OCI-LY7 (cell line): Measurements from ENCODE around the gene ZNF518A. TPM values are rescaled to one million over a fixed set of nuclear protein-coding genes. Genes with fewer than 3 reads are reported as not detected.

Source experiments
- BruUV-seq: library from RNA; stranded (reverse); fragments of 400-500 nt; replicated peaks from 2 replicates; lab custom pipeline; 2021; lab: Mats Ljungman, UMichigan
- CTCF ChIA-PET: fragments of 300-600 bp; sonication (Branson Sonifier 250); formaldehyde crosslinking; loops from one replicate; lab custom pipeline; 2022; ENCODE audit warnings: antibody characterized with exemption; ENCODE audit not compliant: unreplicated experiment; lab: Charles Lee
- POLR2A ChIA-PET: fragments of 300-600 bp; sonication (Branson Sonifier 250); formaldehyde crosslinking; loops from one replicate; lab custom pipeline; 2022; ENCODE audit warnings: antibody characterized with exemption; lab: Charles Lee
- DNase-seq: peaks from one replicate; pipeline ENCODE4 v3.0.0-alpha.2; 2015; ENCODE audit warnings: low spot score
- H2AFZ ChIP-seq: fragments of 200-600 bp; sonication (generic), shearing (Covaris generic); 2 replicates; pipeline ENCODE4 v1.6.1; 2014; ENCODE audit warnings: mild to moderate bottlenecking, antibody characterized with exemption, low read length, moderate library complexity
- H3K27ac ChIP-seq: fragments of 200-600 bp; sonication (generic); 2 replicates; pipeline ENCODE4 v1.5.1; 2014; ENCODE audit warnings: mixed run types, low read depth, mild to moderate bottlenecking, moderate library complexity, low read length, inconsistent platforms; ENCODE audit not compliant: poor library complexity, severe bottlenecking
- H3K36me3 ChIP-seq: fragments of 200-600 bp; sonication (generic); 2 replicates; pipeline ENCODE4 v1.6.1; 2014; ENCODE audit warnings: mild to moderate bottlenecking, antibody characterized with exemption, low read length, moderate library complexity, mixed read lengths; ENCODE audit not compliant: insufficient read depth
- H3K4me1 ChIP-seq: fragments of 200-600 bp; sonication (generic); 2 replicates; pipeline ENCODE4 v1.5.1; 2014; ENCODE audit warnings: mild to moderate bottlenecking, low read length; ENCODE audit not compliant: insufficient read depth, poor library complexity, severe bottlenecking
- H3K4me2 ChIP-seq: fragments of 200-600 bp; sonication (generic); 2 replicates; pipeline ENCODE4 v1.6.1; 2014; ENCODE audit warnings: mild to moderate bottlenecking, low read length
- H3K4me3 ChIP-seq: fragments of 200-600 bp; sonication (generic); 2 replicates; pipeline ENCODE4 v1.5.1; 2014; ENCODE audit warnings: mild to moderate bottlenecking, low read depth, low read length; ENCODE audit not compliant: poor library complexity, severe bottlenecking
- H3K79me2 ChIP-seq: fragments of 200-600 bp; sonication (generic); 2 replicates; pipeline ENCODE4 v1.6.1; 2016; ENCODE audit warnings: low read depth, mild to moderate bottlenecking, low read length, moderate library complexity, mixed read lengths; ENCODE audit not compliant: insufficient read depth
- H3K9me2 ChIP-seq: fragments of 200-600 bp; sonication (generic); 2 replicates; pipeline ENCODE4 v1.6.1; 2016; ENCODE audit warnings: mild to moderate bottlenecking, low read length, mixed read lengths; ENCODE audit not compliant: insufficient read depth
- H3K9me3 ChIP-seq: fragments of 200-600 bp; sonication (generic); 2 replicates; pipeline ENCODE4 v1.6.1; 2014; ENCODE audit warnings: mild to moderate bottlenecking, mixed run types, low read length, mixed read lengths
- H4K20me1 ChIP-seq: fragments of 200-600 bp; sonication (generic); 2 replicates; pipeline ENCODE4 v1.6.1; 2014; ENCODE audit warnings: mild to moderate bottlenecking, antibody characterized with exemption, low read length, moderate library complexity, mixed read lengths; ENCODE audit not compliant: insufficient read depth
- EZH2phosphoT487 ChIP-seq: fragments of 200-600 bp; sonication (generic); IDR thresholded peaks from 2 replicates; pipeline ENCODE4 v1.6.1; 2018; ENCODE audit warnings: low read depth, borderline replicate concordance, mild to moderate bottlenecking, mixed run types, antibody characterized with exemption, low read length, moderate library complexity, mixed read lengths
- intact Hi-C: fragments of 100-400 bp; cut with micrococcal nuclease; formaldehyde crosslinking; loops from one replicate; pipeline ENCODE4 v1.10.0; 2022; ENCODE audit not compliant: unreplicated experiment
- total RNA-seq, 2 experiments: library from RNA; depleted of rRNA in 1 of 2; stranded (reverse); fragments of >200 nt in 1 of 2; shearing (Covaris generic) in 1 of 2; gene quantifications; 2 replicates each; pipeline ENCODE4 v1.2.3, GENCODE V29; 2014 to 2022
- TF ChIP-seq, protein P1 (sequence below): fragments of 200-600 bp; sonication (generic); conservative IDR thresholded peaks from 2 replicates; pipeline ENCODE4 v1.5.1; 2014; ENCODE audit warnings: mild to moderate bottlenecking, antibody characterized with exemption, low read length, moderate library complexity, mixed read lengths

ZNF518A gene
- total RNA-seq, 2 experiments from 2014 or later = 19.4 to 19.7 TPM

DNA sequence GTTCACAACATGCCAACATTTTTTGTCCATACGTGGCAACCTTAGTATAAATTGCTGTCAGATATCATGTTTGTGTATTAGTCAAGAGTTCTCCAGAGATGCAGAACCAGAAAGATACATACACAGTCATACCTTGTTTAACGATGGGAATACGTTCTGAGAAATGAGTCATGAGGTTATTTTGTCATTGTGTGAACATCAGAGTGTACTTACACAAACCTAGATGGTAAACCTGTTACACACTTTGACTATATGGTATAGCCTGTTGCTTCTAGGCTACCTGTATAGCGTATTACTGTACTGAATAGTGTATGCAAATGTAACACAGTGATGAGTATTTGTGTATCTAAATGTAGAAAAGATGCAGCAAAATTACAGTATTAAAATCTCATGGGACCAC is 22.3 kb downstream of the ZNF518A start:
- no peak overlapping the region for H3K27ac ChIP-seq
- TF ChIP-seq, protein P1, sequence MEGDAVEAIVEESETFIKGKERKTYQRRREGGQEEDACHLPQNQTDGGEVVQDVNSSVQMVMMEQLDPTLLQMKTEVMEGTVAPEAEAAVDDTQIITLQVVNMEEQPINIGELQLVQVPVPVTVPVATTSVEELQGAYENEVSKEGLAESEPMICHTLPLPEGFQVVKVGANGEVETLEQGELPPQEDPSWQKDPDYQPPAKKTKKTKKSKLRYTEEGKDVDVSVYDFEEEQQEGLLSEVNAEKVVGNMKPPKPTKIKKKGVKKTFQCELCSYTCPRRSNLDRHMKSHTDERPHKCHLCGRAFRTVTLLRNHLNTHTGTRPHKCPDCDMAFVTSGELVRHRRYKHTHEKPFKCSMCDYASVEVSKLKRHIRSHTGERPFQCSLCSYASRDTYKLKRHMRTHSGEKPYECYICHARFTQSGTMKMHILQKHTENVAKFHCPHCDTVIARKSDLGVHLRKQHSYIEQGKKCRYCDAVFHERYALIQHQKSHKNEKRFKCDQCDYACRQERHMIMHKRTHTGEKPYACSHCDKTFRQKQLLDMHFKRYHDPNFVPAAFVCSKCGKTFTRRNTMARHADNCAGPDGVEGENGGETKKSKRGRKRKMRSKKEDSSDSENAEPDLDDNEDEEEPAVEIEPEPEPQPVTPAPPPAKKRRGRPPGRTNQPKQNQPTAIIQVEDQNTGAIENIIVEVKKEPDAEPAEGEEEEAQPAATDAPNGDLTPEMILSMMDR = no peak
- no peak for TF ChIP-seq EZH2phosphoT487
- H3K36me3 ChIP-seq = peaks cover 63% of the 10 kb centered on the region
- CTCF ChIA-PET = no interaction called here
- POLR2A ChIA-PET = no interaction called here
- no peak for DNase-seq
- no peaks in the 10 kb centered on the region for H3K9me3 ChIP-seq
- no peak overlapping the region for H2AFZ ChIP-seq
- H4K20me1 ChIP-seq = no peaks in the 10 kb centered on the region
- H3K79me2 ChIP-seq = no peaks in the 10 kb centered on the region
- no peak overlapping the region for H3K4me3 ChIP-seq
- no peaks in the 10 kb centered on the region for H3K9me2 ChIP-seq
- H3K4me1 ChIP-seq = no peaks in the 10 kb centered on the region
- H3K4me2 ChIP-seq = no peak overlapping the region
- intact Hi-C loops = no loop called here
- no TSS peak for BruUV-seq

DNA sequence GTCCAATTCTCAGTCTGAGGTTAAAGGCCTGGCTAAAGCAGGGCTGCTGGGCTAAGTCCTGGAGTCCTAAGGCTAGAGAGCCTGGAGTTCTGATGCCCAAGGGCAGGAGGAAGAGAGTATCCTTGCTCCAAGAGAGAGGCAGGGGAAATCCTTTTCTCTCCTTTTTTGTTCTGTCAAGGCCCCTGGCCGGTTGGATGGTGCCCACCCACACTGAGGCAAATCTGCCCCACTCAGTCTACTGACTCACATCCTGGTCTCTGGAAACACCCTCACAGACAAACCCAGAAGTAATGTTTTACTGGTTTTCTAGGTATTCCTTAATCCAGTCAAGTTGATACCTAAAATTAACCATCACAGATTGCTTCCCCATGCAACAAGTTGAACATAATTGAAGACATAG is 23.0 kb downstream of the ZNF518A start:
- intact Hi-C loops = no loop called here
- no peak for TF ChIP-seq EZH2phosphoT487
- TF ChIP-seq, protein P1 = no peak
- Histone ChIP-seq H3K4me2 (no peak overlapping the region), H2AFZ (no peak overlapping the region), H3K9me2 (no peaks in the 10 kb centered on the region), H4K20me1 (no peaks in the 10 kb centered on the region), H3K27ac (no peak overlapping the region), H3K36me3 (peaks cover 69% of the 10 kb centered on the region), H3K79me2 (no peaks in the 10 kb centered on the region), H3K4me1 (no peaks in the 10 kb centered on the region), H3K4me3 (no peak overlapping the region), H3K9me3 (no peaks in the 10 kb centered on the region)
- ChIA-PET CTCF (no interaction called here), POLR2A (no interaction called here)
- BruUV-seq = no TSS peak
- no peak for DNase-seq

DNA sequence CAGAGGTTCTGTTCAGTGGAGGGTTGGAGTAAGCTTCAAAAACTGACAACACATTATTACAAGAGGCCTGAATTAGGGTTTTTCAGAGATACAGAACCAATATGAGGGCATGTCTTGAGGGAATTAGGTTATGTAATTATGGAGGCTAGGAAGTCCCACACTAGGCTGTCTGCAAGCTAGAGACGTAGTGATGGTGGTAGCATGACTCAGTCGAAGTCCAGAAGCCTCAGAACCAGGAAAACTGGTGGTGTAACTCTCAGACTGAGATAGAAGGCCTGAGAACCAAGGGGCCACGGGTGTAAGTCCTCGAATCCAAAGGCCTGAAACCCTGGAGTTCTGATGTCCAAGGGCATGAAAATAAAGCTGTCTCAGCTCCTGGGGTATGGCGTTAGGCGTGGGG is 35.6 kb downstream of the ZNF518A start:
- Histone ChIP-seq H3K4me1 (no peaks in the 10 kb centered on the region), H3K9me3 (peaks cover 16% of the 10 kb centered on the region; the same call in 1 of the 2 replicates), H3K4me2 (no peak overlapping the region), H3K9me2 (no peaks in the 10 kb centered on the region), H3K27ac (no peak overlapping the region), H3K79me2 (no peaks in the 10 kb centered on the region), H3K36me3 (peaks cover 6% of the 10 kb centered on the region), H2AFZ (no peak overlapping the region), H4K20me1 (no peaks in the 10 kb centered on the region), H3K4me3 (no peak overlapping the region)
- TF ChIP-seq, protein P1 = no peak
- TF ChIP-seq EZH2phosphoT487 = no peak
- ChIA-PET CTCF (no interaction called here), POLR2A (interaction anchor here (0.6 kb wide), 1 partner anchor 25 kb away, joined by 3 read pairs; no protein-coding TSS in a partner anchor)
- intact Hi-C loops = no loop called here
- no TSS peak for BruUV-seq
- no peak for DNase-seq
